ENCODE data around the gene TNK1. TPM values are rescaled to one million over a fixed set of nuclear protein-coding genes. Genes with fewer than 3 reads are reported as not detected.

Gene TNK1
- polyA plus RNA-seq, 1 donor from 2014 or later, result 0.83 TPM

GRCh38 chr17:7414837-7415236 lies 33.9 kb downstream of the TNK1 start:
- Histone ChIP-seq H3K27me3 (ENCODE audit: insufficient read depth, low read depth, low read length) (no peaks in the 10 kb centered on the region), H3K79me2 (replicated peaks; ENCODE audit: insufficient read depth, low read length) (no peaks in the 10 kb centered on the region), H4K20me1 (ENCODE audit: insufficient read depth) (peaks cover 4% of the 10 kb centered on the region), H3K9me2 (ENCODE audit: insufficient read depth, low read length) (no peaks in the 10 kb centered on the region), H2AFZ (ENCODE audit: low read depth, low read length) (no peak overlapping the region), H3K4me3 (ENCODE audit: low read length) (no peak overlapping the region), H3K9ac (ENCODE audit: low read length) (no peak overlapping the region), H3K9me3 (ENCODE audit: low read length) (no peaks in the 10 kb centered on the region), H3K27ac (ENCODE audit: low read length) (no peak overlapping the region), H3F3A (ENCODE audit: insufficient read depth, low read length, poor library complexity, severe bottlenecking) (no peaks in the 10 kb centered on the region), H3K36me3 (ENCODE audit: insufficient read depth, low read length) (no peaks in the 10 kb centered on the region), H3K4me2 (ENCODE audit: low read length) (no peak overlapping the region)
- no peak for TF ChIP-seq CTCF (IDR thresholded peaks at IDR 0.05; ENCODE audit: poor library complexity, severe bottlenecking)
- no peak for TF ChIP-seq EP300 (conservative IDR thresholded peaks at IDR 0.05; ENCODE audit: poor library complexity, severe bottlenecking)
- TF ChIP-seq POLR2AphosphoS5 (IDR thresholded peaks at IDR 0.05), result no peak
- no peak for TF ChIP-seq SMC3 (conservative IDR thresholded peaks at IDR 0.05; ENCODE audit: poor library complexity)
- no peak for TF ChIP-seq TAF1 (IDR thresholded peaks at IDR 0.05; ENCODE audit: low read depth)

- Histone ChIP-seq H3K9me3 (ENCODE audit: low read length) (no peaks in the 10 kb centered on the region), H3K27ac (ENCODE audit: low read length) (no peak overlapping the region), H3F3A (ENCODE audit: insufficient read depth, low read length, poor library complexity, severe bottlenecking) (no peaks in the 10 kb centered on the region), H2AFZ (ENCODE audit: low read depth, low read length) (no peak overlapping the region), H3K4me3 (ENCODE audit: low read length) (no peak overlapping the region), H3K9me2 (ENCODE audit: insufficient read depth, low read length) (no peaks in the 10 kb centered on the region), H3K9ac (ENCODE audit: low read length) (no peak overlapping the region), H3K27me3 (ENCODE audit: insufficient read depth, low read depth, low read length) (no peaks in the 10 kb centered on the region), H3K4me2 (ENCODE audit: low read length) (no peak overlapping the region), H3K79me2 (replicated peaks; ENCODE audit: insufficient read depth, low read length) (no peaks in the 10 kb centered on the region), H4K20me1 (ENCODE audit: insufficient read depth) (peaks cover 4% of the 10 kb centered on the region), H3K36me3 (ENCODE audit: insufficient read depth, low read length) (no peaks in the 10 kb centered on the region)
- TF ChIP-seq EZH2 (IDR thresholded peaks at IDR 0.05; ENCODE audit: borderline replicate concordance, insufficient read depth, low read length, poor library complexity, severe bottlenecking), result no peak
- TF ChIP-seq MXI1 (conservative IDR thresholded peaks at IDR 0.05; ENCODE audit: poor library complexity, severe bottlenecking), result no peak
- no peak for TF ChIP-seq REST (IDR thresholded peaks at IDR 0.05; ENCODE audit: borderline replicate concordance)
- TF ChIP-seq TAF1 (IDR thresholded peaks at IDR 0.05; ENCODE audit: low read depth), result no peak
- no peak for TF ChIP-seq RAD21 (conservative IDR thresholded peaks at IDR 0.05)
- no peak for TF ChIP-seq CTCF (IDR thresholded peaks at IDR 0.05; ENCODE audit: poor library complexity, severe bottlenecking)
- no peak for TF ChIP-seq SMC3 (conservative IDR thresholded peaks at IDR 0.05; ENCODE audit: poor library complexity)
- no peak for TF ChIP-seq EP300 (conservative IDR thresholded peaks at IDR 0.05; ENCODE audit: poor library complexity, severe bottlenecking)
- no peak for TF ChIP-seq POLR2AphosphoS5 (IDR thresholded peaks at IDR 0.05)
Observed at GRCh38 chr17:7415784-7416183, 34.9 kb downstream of the TNK1 start.

All from neural cell (in vitro differentiated cells).